Left colon (tissue), 2 donors: Measurements from ENCODE around the gene SLC6A3. TPM values are rescaled to one million over a fixed set of nuclear protein-coding genes. Genes with fewer than 3 reads are reported as not detected.
"Not testable (repeated sequence)": the region's sequence is repeated elsewhere in the genome, so short reads cannot be mapped to it uniquely, and the experiment has no call there.

Experiments used
- ATAC-seq: fragments of 200-7000 bp; cut with Tn5 transposase; one replicate; pipeline ENCODE4 v1.9.1; 2020; ENCODE audit warnings: mild to moderate bottlenecking, moderate library complexity
- DNase-seq, 2 donors: peaks; one replicate each; pipeline ENCODE4 v3.0.0-alpha.2; 2020
- intact Hi-C, 2 donors: fragments of 100-400 bp; cut with DNase I in 1 of 2; cut with micrococcal nuclease in 1 of 2; formaldehyde crosslinking; loops; one replicate each; pipeline versions ENCODE4 v1.11.2 to v1.14.0; 2022; cut with DNase I, micrococcal nuclease
- total RNA-seq, 2 donors: library from RNA; stranded (reverse); fragmentation: NEBNext Ultra II Directional; extraction: Animal tissue kit (Norgen Biotek cat#: 25700); gene quantifications; one replicate each; pipeline ENCODE4 v1.2.1, GENCODE V29; 2021
- donor health status: DM: no; HTN: no; CAD: no.
- donor health status: DM: yes; HTN: yes; CAD: no.

The SLC6A3 gene
- total RNA-seq, 2 donors from 2014 or later = not detected

DNA sequence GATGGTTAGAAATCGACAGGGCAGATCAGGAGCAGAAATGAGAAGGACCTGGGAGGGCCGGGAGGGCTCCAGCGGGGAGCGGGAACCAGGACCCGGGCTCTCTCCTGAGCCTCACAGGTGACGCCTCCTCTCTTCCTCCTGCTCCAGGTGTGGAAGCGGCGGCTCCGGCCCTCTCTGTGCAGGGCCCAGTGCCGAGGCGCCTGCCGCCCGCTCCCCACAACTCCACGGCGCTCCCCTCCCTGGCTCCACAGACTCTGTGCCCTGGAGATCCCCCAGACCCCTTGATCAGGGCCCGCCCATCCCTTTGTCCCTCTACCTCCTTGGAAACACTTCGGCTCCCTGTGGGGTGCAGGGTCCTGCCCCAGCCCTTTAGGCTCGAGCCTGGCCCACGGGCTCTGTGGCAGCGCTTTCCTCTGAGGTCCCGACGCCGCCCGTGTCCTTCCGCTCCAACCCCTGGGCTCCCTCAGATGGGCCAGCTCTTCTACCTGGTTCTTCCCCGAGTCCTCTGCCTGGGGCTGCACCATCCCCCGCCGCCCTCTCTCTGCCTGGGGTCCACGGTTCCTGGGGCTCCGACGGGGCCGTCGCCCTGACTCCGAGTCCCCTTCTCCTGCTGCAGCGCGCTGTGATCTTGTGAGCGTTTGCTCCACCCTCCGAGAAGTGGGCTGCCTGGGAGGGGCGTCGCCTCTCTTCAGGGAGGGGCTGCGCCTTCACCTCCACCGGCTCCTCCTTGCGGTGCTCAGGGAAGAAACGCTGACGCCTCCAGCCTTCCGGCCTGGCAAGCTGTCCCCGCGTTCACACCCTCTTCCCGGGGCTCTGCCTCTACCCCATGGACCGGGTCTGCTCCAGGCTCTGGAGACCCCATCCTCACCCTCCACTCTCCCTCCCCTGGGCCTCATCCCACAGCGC, 22.4 kb upstream of the SLC6A3 start:
- peak in 1 of 2 donors; percentile 19 for DNase-seq

DNA sequence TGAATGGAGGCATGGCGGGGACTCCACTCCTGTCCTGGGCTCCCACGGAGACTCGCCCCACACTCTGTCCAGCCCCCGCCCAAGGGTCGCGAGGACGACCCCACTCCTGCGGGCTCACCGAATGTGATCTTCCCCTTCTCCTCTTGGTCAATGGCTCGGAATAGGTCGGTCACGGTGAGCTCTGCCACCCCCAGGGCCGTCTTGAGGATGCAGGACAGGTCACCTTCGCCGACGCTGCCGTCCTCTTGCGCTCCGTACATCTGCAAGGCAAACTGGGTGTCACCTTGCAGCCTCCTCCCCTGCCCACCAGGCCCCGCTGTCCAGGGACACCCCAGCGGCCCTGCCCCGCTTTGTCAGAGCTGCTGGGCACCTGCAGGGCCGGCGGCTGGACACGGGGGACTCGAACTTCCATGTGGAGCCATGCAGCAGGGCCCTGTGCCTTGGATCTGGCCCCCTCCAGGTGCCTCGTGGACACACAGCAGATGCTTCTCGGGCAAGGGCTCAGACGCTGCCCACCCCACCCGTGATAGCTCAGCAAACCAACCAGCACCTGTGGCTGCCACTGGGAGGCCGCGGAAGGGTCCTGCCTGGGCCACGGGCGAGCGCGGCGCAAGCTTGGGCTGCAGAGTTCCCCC, 21.5 kb upstream of the SLC6A3 start:
- no peak for ATAC-seq
- intact Hi-C loops = no loop called here
- peak in 1 of 2 donors; percentile 23 for DNase-seq

More for the DNA sequence above, 22.4 kb upstream of the SLC6A3 start:
- ATAC-seq = no peak
- intact Hi-C loops = no loop called here

DNA sequence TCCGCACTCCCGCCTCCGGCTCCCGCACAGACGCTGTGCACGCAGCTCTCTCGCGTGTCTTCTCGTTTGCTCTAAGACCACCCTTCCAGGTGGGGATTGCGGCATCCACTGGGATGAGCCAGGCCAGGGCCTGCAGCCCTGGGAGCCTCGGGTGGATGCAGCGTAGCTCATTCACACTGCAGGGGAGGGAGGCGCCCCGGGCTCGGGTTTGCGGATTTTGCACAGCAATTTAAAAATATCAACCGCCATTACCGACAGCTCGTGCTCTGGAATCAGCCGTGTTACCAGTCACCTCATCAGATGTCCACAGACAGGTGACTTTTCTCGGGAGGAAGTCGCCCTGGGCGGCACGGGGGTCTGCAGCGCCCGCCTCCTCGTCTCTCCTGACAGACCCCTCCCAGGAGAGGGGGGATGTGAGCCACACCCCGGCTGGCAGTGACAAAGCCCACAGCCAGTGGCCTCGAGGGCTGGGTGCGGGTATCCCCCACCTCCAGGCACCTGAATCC, 20.8 kb upstream of the SLC6A3 start:
- DNase-seq = no peak
- intact Hi-C loops = no loop called here
- ATAC-seq = no peak

DNA sequence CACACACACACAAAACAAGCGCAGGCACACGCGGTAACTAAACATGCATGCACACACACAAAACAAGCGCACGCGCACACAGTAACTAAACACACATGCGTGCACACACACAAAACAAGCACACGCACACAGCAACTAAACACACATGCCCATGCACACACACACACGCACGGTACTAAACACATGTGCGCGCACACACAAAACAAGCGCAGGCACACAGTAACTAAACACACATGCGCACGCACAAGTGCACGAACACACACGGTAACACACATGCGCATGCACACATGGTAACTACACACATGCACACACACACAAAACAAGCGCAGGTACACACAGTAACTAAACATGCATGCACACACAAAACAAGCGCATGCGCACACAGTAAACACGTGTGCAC, 19.9 kb upstream of the SLC6A3 start:
- intact Hi-C loops = no loop called here
- DNase-seq (no peak), ATAC-seq (no peak)

DNA sequence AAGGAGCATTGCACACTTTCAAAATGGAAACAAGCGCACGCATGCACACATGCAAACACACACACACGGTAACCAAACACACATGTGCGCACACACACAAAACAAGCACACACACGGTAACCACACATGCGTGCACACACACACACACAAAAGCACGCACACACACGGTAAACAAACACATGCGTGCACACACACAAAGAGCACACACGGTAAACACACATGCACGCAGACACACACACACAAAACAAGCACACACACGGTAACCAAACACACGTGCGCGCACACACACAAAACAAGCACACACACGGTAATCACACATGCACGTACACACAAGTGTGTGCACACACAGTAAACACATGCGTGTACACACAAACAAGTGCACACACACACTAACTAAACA, 19.3 kb upstream of the SLC6A3 start:
- DNase-seq (no peak), ATAC-seq (no peak)
- intact Hi-C loops = no loop called here

DNA sequence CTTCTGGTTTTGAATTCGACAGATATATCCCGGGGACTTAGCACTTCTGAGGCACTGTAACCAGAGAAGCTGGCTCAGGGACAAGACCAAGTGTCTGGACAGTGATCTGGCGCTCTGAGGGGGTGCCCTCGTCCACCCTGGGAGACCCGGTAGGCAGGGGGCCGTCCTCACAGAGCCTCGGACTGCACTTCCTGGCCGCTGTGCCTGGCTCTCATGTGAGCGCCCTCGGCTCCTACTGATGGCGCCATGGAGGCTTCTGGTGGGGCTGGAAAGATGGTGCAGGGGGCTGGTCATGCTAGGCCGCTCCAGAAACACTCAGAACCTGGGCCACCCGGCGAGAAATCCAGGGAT, 18.8 kb upstream of the SLC6A3 start:
- DNase-seq (no peak), ATAC-seq (no peak)
- intact Hi-C loops = no loop called here

DNA sequence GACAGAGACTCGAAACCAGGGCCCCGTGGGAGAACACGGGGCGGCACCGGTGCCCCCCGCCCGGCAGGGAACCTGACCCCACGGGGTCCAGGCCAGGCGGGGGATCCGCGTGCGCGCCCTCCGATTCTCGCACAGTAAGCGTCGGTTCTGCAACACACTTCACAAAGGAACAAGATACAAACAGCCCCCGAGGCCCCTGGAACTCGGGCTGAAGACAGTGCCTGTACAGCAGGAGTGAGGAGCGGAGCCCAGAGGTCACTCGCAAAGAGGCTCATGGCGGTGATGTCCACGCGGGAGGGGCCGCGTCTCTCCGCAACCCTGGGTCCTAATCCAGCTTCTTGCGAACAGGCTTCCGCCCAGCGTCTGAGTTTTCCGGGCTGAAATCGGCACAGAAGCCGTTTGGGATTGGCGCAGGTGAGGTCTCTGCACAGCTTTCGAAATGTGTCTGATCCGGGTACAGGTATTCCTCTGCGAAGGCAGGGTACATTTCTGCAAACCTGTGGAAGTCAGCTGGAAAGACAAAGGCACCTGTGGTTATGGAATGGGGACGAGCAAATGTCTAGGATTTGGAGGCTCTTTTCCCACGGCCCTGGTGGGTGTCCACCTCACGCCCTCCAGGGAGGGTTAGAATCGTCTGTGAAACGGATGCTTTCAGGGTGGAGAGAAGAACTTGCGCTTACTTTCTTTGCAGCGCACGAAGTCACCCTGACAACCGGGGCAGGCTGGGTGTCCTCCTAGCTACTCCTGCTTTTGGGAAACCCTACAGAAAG, 18.3 kb upstream of the SLC6A3 start:
- intact Hi-C loops = no loop called here
- no peak for DNase-seq
- ATAC-seq = no peak

DNA sequence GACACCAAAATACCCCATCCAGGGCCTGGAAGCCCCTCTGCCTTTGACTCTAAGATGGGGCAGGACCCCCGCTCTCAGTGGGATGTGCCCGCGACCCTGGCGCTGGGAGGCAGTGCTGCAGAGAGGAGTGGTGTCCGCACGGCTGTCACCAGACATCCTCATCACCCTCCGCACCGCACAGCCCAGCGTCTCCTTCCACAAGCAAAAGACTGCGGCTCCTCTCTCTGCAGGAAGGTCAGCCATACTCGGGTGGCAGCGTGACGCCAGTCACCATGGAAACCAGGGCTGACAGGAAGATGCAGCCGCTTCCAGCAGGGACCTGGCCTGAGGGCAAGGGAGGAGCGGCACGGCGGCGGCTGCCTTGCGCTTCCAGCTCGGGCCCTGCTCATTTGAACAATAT, 17.1 kb upstream of the SLC6A3 start:
- intact Hi-C loops = no loop called here
- ATAC-seq = no peak
- DNase-seq = no peak

DNA sequence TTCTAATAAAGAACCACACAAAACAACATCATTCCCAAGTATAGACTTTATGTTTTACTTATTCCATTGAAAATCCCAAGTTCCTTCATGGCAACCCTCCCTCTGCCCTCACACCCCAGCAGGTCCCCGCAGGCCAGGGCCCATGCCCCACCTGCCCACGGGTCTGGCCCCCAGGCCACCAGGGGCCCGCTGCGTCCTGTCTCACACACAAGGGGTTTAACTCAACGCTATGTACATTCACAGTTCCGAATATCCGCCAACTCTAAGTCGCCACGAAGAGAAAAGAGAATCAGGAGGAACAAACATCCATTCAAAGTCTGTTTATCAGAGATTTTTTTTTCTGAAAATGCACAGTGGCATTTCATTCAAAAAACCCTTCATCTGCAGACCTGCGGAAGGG, 16.2 kb upstream of the SLC6A3 start:
- no peak for ATAC-seq
- intact Hi-C loops = no loop called here
- no peak for DNase-seq

DNA sequence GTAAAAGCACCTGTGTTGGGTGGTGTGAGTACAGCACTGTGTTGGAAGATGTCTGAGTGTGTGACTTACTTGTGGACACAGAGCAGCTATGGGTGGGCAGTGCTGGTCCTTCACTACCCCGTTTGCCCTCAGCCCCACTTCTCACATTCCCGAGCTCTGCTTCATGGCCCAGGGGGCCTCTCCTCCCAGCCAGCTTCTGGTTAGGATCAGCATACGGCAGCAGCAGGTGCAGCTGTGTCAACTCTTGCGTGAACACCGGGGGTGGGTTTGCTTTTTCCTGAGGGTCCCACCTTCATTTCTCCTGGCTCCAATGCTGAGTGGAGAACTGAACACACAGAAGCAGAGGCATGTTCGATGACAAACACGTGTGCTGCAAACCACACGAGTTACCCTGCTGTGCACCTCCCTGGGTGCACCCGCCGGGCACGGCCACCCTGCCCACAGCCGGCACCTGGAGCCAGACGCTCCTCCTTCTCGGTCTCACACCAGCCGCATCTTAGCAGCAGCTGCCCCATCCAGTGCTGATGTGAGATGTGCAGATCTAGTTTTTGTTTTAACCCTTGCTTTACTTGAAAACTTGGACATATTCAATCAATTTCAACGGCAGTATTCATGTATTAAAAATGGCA, 14.9 kb upstream of the SLC6A3 start:
- ATAC-seq (no peak), DNase-seq (no peak)
- intact Hi-C loops = no loop called here

DNA sequence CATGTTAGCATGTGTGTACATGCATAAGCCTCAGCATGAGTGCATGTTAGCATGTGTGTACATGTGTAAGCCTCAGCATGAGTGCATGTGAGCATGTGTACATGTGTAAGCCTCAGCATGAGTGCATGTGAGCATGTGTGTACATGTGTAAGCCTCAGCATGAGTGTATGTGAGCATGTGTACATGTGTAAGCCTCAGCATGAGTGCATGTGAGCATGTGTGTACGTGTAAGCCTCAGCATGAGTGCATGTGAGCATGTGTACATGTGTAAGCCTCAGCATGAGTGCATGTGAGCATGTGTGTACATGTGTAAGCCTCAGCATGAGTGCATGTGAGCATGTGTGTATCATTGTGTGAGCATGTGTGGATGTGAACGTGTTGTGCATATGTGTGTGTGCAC, 14.2 kb upstream of the SLC6A3 start:
- DNase-seq, ATAC-seq, intact Hi-C loops: not testable (repeated sequence)

DNA sequence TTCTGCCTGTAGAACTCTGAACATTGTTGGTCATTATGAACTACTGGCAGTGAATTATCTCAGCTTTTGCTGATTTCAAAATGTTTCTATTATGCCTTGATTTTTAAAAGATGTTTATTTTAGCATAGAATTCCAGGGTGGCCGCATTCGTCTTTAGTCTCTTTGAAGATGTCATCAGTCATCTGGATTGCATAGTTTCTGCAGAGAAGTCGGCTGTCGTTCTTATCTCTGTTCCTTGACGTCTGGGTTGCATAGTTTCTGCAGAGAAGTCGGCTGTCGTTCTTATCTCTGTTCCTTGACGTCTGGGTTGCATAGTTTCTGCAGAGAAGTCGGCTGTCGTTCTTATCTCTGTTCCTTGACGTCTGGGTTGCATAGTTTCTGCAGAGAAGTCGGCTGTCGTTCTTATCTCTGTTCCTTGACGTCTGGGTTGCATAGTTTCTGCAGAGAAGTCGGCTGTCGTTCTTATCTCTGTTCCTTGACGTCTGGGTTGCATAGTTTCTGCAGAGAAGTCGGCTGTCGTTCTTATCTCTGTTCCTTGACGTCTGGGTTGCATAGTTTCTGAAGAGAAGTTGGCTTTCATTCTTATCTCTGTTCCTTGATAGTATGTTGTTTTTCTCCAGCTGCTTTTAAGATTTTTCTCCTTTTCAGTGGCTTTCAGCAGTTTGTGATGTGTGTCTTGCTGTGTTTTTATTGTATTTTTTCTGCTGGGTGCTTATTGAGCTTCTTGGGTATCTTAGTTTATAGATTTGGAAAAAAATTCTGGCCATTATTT, 11.1 kb upstream of the SLC6A3 start:
- intact Hi-C loops, ATAC-seq, DNase-seq: not testable (repeated sequence)

DNA sequence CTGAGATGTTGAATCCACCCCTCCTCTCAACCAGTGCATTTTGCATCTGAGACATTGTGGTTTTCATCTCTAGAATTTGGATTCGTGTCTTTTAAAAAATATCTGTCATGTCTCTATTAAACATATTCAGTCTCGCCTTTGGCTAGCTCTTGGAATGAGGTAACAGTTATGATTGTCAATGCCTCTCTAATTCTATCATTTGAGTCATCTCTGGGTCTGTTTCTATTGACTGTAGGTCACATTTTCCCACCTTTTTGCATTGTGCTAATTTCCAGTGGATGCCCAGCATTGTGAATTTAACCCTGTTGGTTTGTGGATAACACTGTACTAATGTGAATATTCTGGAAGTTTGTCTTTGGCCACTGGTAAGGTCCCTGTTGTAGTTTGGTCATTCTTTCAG, 8.4 kb upstream of the SLC6A3 start:
- ATAC-seq = no peak
- intact Hi-C loops = no loop called here
- no peak for DNase-seq

DNA sequence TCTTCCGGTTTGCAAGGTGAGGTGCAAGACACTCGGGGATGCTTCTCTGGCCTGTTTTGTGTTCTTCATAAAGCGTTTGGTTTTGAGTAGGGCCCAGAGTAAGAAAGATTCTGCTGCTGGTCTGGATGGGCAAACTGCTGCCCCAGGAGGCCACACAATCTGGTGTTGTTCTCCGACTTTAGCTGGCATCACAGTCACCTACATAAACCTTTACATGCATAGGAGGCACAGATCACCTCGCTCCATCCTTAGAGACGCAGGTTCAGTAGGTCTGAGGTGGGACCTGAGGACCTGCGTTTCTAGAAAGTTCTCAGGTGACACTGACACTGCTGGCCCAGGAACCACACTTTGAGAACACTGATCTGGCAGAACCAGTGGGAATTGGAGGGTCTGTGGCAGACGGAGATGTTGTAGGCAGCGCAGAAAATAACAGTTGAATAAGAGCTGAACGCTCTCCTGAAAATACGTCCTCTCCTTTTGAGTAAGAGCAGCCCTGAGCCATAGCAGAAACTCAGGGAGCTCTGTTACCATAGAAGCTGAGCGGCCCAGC, 3.9 kb upstream of the SLC6A3 start:
- intact Hi-C loops = no loop called here
- DNase-seq (no peak), ATAC-seq (no peak)

DNA sequence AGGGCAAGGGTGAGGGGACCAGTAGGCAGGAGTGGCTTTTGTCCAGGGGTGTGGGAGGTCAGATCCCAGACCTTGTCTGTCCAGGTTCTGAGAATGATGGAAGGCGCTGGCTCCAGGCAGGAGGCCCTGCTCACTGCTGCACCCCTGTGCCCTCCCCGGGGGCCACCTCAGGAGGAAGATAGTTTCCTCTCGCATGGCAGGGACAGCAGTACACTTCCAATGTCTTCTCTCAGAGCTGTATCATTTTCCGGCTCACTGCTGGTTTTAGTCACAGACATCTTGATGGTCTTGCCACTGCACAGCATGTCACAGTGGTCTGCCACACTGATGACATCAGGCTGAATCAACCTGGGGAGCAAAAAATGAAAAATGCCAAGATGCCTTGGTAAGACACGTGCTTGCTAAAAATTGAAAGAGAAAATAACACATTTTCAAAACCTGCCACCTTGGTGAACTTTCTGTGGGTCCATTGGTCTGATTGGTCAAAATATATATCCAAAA, 3.3 kb upstream of the SLC6A3 start:
- intact Hi-C loops = no loop called here
- no peak for ATAC-seq
- no peak for DNase-seq

DNA sequence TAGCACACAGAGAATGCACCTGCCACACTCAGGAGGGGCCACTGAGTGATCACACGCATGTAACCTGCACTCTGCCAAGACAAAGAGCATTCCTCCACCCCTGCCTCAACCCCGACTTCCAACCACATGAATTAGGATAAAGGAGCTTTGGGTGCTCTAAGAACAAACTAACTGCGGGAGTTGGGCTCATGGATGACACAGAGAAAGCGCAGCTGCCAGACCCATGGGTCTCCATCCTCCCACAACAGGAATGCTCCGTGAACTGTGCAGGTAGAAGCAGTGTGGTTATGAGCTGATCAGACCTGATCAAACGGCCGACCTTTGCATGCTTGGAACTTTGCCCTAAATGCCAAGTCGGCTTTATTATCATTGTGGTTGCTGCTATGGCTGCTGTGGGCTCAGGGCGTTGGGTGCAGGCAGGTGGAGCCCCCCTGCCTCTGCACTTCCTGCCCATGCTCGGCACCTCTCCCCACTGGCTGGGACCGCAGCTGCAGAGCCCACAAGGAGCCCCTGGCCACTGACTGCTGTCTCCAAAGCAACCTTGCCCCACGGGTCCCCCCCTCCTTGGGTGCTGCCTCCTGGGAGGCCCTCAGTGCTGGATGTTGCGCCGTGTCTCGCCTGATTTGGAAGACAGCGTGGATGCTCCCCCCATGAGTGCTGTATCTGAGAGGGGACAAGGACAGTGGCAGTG, 2.6 kb upstream of the SLC6A3 start:
- intact Hi-C loops = no loop called here
- ATAC-seq = peak; percentile 53
- DNase-seq = no peak

DNA sequence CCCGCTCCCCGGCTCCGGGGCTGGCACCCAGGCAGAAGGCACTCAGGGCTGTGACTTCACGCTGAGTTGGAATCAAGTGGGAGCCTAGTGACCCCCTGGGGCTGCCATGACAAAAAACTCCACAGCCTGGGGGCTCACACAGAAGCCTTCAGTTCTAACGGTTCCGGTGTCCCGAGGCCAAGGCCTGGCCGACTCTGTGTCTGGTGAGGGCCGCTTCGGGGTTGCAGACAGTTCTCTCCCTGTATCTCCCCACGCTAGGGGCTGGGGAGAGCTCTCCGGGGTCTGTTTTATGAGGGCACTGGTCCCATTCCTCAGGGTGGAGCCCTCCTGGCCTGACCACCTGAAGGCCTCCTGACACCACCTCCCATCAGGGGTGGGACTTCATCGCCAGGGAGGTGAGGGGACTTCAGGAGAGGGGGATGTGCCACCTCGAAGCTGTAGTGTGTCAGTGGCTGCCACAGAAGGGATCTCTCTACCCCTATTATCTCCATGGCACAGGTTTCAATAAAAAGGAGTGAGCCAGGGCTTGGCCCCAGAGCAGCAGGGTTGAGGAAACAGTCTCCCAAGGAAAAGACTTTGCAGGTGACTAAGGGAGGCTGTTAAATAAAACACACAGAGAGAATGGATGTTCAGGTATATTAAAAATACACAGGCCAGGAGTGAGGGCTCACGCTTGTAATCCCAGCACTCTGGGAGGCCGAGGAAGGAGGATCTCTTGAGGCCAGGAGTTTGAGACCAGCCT, 1.5 kb upstream of the SLC6A3 start:
- intact Hi-C loops = no loop called here
- ATAC-seq = no peak
- no peak for DNase-seq
